Hematopoietic multipotent progenitor cell treated with erythropoietin and hydrocortisone succinate and interleukin-3 and kit ligand, for 15 days (in vitro differentiated cells): ENCODE results near the gene XG.
A peak's percentile ranks its signal among the peaks of the same experiment; 100 is the strongest.
"Not testable (repeated sequence)": the region's sequence is repeated elsewhere in the genome, so short reads cannot be mapped to it uniquely, and the experiment has no call there.

ENCODE experiments used
- DNase-seq: peaks from one replicate; pipeline ENCODE4 v3.0.0-alpha.2; 2015; ENCODE audit warnings: low spot score

Gene XG

GRCh38 chrX:2780472-2781225, 28.8 kb downstream of the XG start:
- DNase-seq = not testable (repeated sequence)

GRCh38 chrX:2781226-2781571, 29.4 kb downstream of the XG start:
- no peak for DNase-seq

GRCh38 chrX:2781698-2782097, 29.9 kb downstream of the XG start:
- no peak for DNase-seq

GRCh38 chrX:2782171-2782570, 30.3 kb downstream of the XG start:
- no peak for DNase-seq

- DNase-seq = no peak
Measured at GRCh38 chrX:2782778-2783177, 30.9 kb downstream of the XG start.

GRCh38 chrX:2784026-2784425, 32.2 kb downstream of the XG start:
- DNase-seq = no peak

- no peak for DNase-seq
Measured at GRCh38 chrX:2785538-2785937, 33.7 kb downstream of the XG start.

GRCh38 chrX:2788980-2789379, 37.1 kb downstream of the XG start:
- DNase-seq = no peak

GRCh38 chrX:2789569-2789968, 37.7 kb downstream of the XG start:
- DNase-seq = no peak

- no peak for DNase-seq
Measured at GRCh38 chrX:2793752-2794151, 41.9 kb downstream of the XG start.

- no peak for DNase-seq
Measured at GRCh38 chrX:2794336-2794735, 42.5 kb downstream of the XG start.

- not testable (repeated sequence) for DNase-seq
Measured at GRCh38 chrX:2796808-2797207, 45.0 kb downstream of the XG start.

- no peak for DNase-seq
Measured at GRCh38 chrX:2799369-2799768, 47.5 kb downstream of the XG start.

- DNase-seq = not testable (repeated sequence)
Measured at GRCh38 chrX:2799980-2800379, 48.1 kb downstream of the XG start.

GRCh38 chrX:2801223-2801622, 49.4 kb downstream of the XG start:
- no peak for DNase-seq

- DNase-seq = not testable (repeated sequence)
Measured at GRCh38 chrX:2802376-2803090, 50.7 kb downstream of the XG start.

GRCh38 chrX:2803486-2803885, 51.6 kb downstream of the XG start:
- DNase-seq = not testable (repeated sequence)

- not testable (repeated sequence) for DNase-seq
Measured at GRCh38 chrX:2804106-2804843, 52.4 kb downstream of the XG start.

GRCh38 chrX:2804858-2805257, 53.0 kb downstream of the XG start:
- DNase-seq = not testable (repeated sequence)

- DNase-seq = no peak
Measured at GRCh38 chrX:2811271-2811670, 59.4 kb downstream of the XG start.

- DNase-seq = peak; percentile 2
Measured at GRCh38 chrX:2812161-2812907, 60.5 kb downstream of the XG start.

GRCh38 chrX:2817036-2817435, 65.2 kb downstream of the XG start:
- DNase-seq = no peak
